GM12878 (cell line): ENCODE measurements around the gene PPP1R14B. TPM values are rescaled to one million over a fixed set of nuclear protein-coding genes. Genes with fewer than 3 reads are reported as not detected.

Experiments used
- CHD1 ChIP-seq: IDR thresholded peaks from 2 replicates; pipeline ENCODE4 v1.6.1; 2012; ENCODE audit warnings: low read depth, low read length, improper control_type of control experiment
- CHD2 ChIP-seq: IDR thresholded peaks from 2 replicates; pipeline ENCODE4 v1.6.1; 2011; ENCODE audit warnings: low read depth, low read length, improper control_type of control experiment, borderline replicate concordance
- CHD4 ChIP-seq: fragments of 200-600 bp; sonication (generic); IDR thresholded peaks from 2 replicates; pipeline ENCODE4 v1.6.1; 2016; ENCODE audit warnings: mild to moderate bottlenecking
- E4F1 ChIP-seq: fragments of 450-650 bp; IDR thresholded peaks from 2 replicates; pipeline ENCODE4 v1.6.1; 2018; ENCODE audit warnings: borderline replicate concordance, mild to moderate bottlenecking; ENCODE audit not compliant: partially characterized antibody
- ELK1 ChIP-seq: IDR thresholded peaks from 2 replicates; pipeline ENCODE4 v1.6.1; 2012; ENCODE audit warnings: low read depth, low read length, improper control_type of control experiment
- ETV6 ChIP-seq, 2 experiments: fragments of 450-650 bp in 1 of 2; IDR thresholded peaks in 1 of 2; conservative IDR thresholded peaks in 1 of 2; 2 replicates each; pipeline ENCODE4 v1.6.1; 2014; ENCODE audit warnings: antibody characterized with exemption in 1 of 2, borderline replicate concordance in 1 of 2, low read depth in 1 of 2, mild to moderate bottlenecking in 1 of 2, moderate library complexity in 1 of 2
- GABPA ChIP-seq: IDR thresholded peaks from 2 replicates; pipeline ENCODE4 v1.6.1; 2014; ENCODE audit warnings: antibody characterized with exemption, low read depth, mild to moderate bottlenecking, inconsistent platforms
- GATAD2B ChIP-seq: fragments of 450-650 bp; conservative IDR thresholded peaks from 2 replicates; pipeline ENCODE4 v1.6.1; 2017; ENCODE audit warnings: low read depth, mild to moderate bottlenecking, moderate library complexity
- HDAC6 ChIP-seq: fragments of 200-600 bp; sonication (generic); IDR thresholded peaks from one replicate; pipeline ENCODE4 v1.8.0; 2017; ENCODE audit warnings: antibody characterized with exemption; ENCODE audit not compliant: unreplicated experiment
- IKZF2 ChIP-seq, 2 experiments: fragments of 450-650 bp; IDR thresholded peaks; 2 replicates each; pipeline ENCODE4 v1.6.1; 2017; ENCODE audit warnings: mild to moderate bottlenecking in 2 of 2, moderate library complexity in 2 of 2
- MEF2A ChIP-seq: IDR thresholded peaks from 2 replicates; pipeline ENCODE4 v1.6.1; 2011; ENCODE audit warnings: low read depth, mild to moderate bottlenecking, low read length, moderate library complexity; ENCODE audit not compliant: insufficient read depth
- MEF2B ChIP-seq: fragments of 450-650 bp; IDR thresholded peaks from 2 replicates; pipeline ENCODE4 v1.6.1; 2018; ENCODE audit warnings: mild to moderate bottlenecking, moderate library complexity; ENCODE audit not compliant: partially characterized antibody, poor library complexity, severe bottlenecking
- NFIC ChIP-seq: IDR thresholded peaks from 2 replicates; pipeline ENCODE4 v1.6.1; 2012; ENCODE audit warnings: low read depth, mild to moderate bottlenecking, inconsistent platforms, low read length, moderate library complexity
- NFYA ChIP-seq: IDR thresholded peaks from 2 replicates; pipeline ENCODE4 v1.6.1; 2011; ENCODE audit warnings: low read depth, mild to moderate bottlenecking, low read length, improper control_type of control experiment, borderline replicate concordance
- NFYB ChIP-seq: IDR thresholded peaks from 2 replicates; pipeline ENCODE4 v1.6.1; 2011; ENCODE audit warnings: low read depth, mild to moderate bottlenecking, low read length, improper control_type of control experiment, moderate library complexity; ENCODE audit not compliant: insufficient read depth
- NR2C2 ChIP-seq: IDR thresholded peaks from 2 replicates; pipeline ENCODE4 v1.6.1; 2011; ENCODE audit warnings: borderline replicate concordance, low read depth; ENCODE audit not compliant: control insufficient read depth, insufficient read length
- NR2F1 ChIP-seq: fragments of 450-650 bp; conservative IDR thresholded peaks from 2 replicates; pipeline ENCODE4 v1.6.1; 2017; ENCODE audit warnings: mild to moderate bottlenecking
- RB1 ChIP-seq: fragments of 450-650 bp; formaldehyde crosslinking; IDR thresholded peaks from 2 replicates; pipeline ENCODE4 v1.6.1; 2017; ENCODE audit warnings: mild to moderate bottlenecking, borderline replicate concordance
- SMAD5 ChIP-seq: IDR thresholded peaks from 2 replicates; pipeline ENCODE4 v1.6.1; 2016; ENCODE audit warnings: antibody characterized with exemption, low read depth
- TBL1XR1 ChIP-seq: IDR thresholded peaks from 2 replicates; pipeline ENCODE4 v1.6.1; 2012; ENCODE audit warnings: low read depth, low read length, improper control_type of control experiment
- YY1 ChIP-seq: IDR thresholded peaks from 2 replicates; pipeline ENCODE4 v1.6.1; 2011; ENCODE audit warnings: low read depth, mild to moderate bottlenecking, low read length
- ZNF687 ChIP-seq: fragments of 450-650 bp; IDR thresholded peaks from 2 replicates; pipeline ENCODE4 v1.6.1; 2017; ENCODE audit warnings: mild to moderate bottlenecking, moderate library complexity
- polyA plus RNA-seq, 11 experiments: library from polyadenylated mRNA; depleted of rRNA in 4 of 11; unstranded in 6 of 11; stranded (reverse) in 5 of 11; fragments of >200 nt; fragmentation: Nextera tagmentation in 4 of 11; fragmentation: Illumina TruSeq in 1 of 11; extraction: Ambion mirVana in 4 of 11; extraction: Trizol in 1 of 11; gene quantifications; 1 replicate in 1 of 11; 2 replicates in 10 of 11; pipeline versions ENCODE4 v1.2.1 to v1.2.3, GENCODE V29; 2011 to 2016; ENCODE audit warnings: inconsistent platforms in 2 of 11, missing spikeins in 2 of 11, low read depth in 1 of 11
- total RNA-seq, 4 experiments: library from RNA; depleted of rRNA in 3 of 4; stranded (reverse); fragments of >200 nt in 3 of 4; fragmentation: Illumina TruSeq in 1 of 4; extraction: Trizol in 1 of 4; gene quantifications; 2 replicates each; pipeline versions ENCODE4 v1.2.1 to v1.2.3, GENCODE V29; 2013 to 2021

PPP1R14B gene
- total and polyA plus RNA-seq, 10 of the 15 experiments (the other 5 are each of a cell fraction or from before 2014, with no cell fraction given): 8.4 to 283 (median 124) TPM

GRCh38 chr11:64225608-64226506, 20.9 kb downstream of the PPP1R14B start, which contains the start of the genes NUDT22 and TRPT1 (continued):
- TF ChIP-seq ZNF687: peak; percentile 49; the same call in 1 of the 2 replicates
- 0 out of 2 replicates have a peak, but pooled peaks have one; percentile 38 for TF ChIP-seq GATAD2B
- TF ChIP-seq MEF2B: no peak
- no peak for TF ChIP-seq ETV6 (conservative IDR thresholded peaks at IDR 0.05 in 1 of 2, IDR thresholded peaks at IDR 0.05 in 1 of 2; ENCODE audit: borderline replicate concordance in 1 of 2, low read depth in 1 of 2)
- no peak; the same call in 1 of the 2 replicates for TF ChIP-seq YY1
- TF ChIP-seq CHD4: no peak
- no peak for TF ChIP-seq NFYA
- peak; percentile 37 to 44; a peak in 2 of 4 replicates for TF ChIP-seq IKZF2 (IDR thresholded peaks at IDR 0.05)
- TF ChIP-seq SMAD5: peak; percentile 21; the same call in 1 of the 2 replicates
- no peak for TF ChIP-seq NR2F1
- peak; percentile 64; the same call in 1 of the 2 replicates for TF ChIP-seq NFYB
- TF ChIP-seq HDAC6: no peak
- no peak for TF ChIP-seq NFIC
- TF ChIP-seq ELK1: peak; percentile 71; the same call in 1 of the 2 replicates
- TF ChIP-seq GABPA: peak; percentile 81
- no peak; the same call in 1 of the 2 replicates for TF ChIP-seq CHD2
- TF ChIP-seq MEF2A: no peak
- peak; percentile 14 for TF ChIP-seq E4F1
- TF ChIP-seq RB1: peak; percentile 53; the same call in 1 of the 2 replicates
- TF ChIP-seq CHD1: no peak
- no peak for TF ChIP-seq TBL1XR1
- no peak for TF ChIP-seq NR2C2
